IPS-NIHi11 (cell line): ENCODE measurements around the gene ROPN1B.
"Not testable (repeated sequence)": the region's sequence is repeated elsewhere in the genome, so short reads cannot be mapped to it uniquely, and the experiment has no call there.

Experiments used
- DNase-seq: peaks from one replicate; pipeline ENCODE4 v3.0.0; 2012; ENCODE audit warnings: mixed read lengths, low spot score

Gene ROPN1B

DNA sequence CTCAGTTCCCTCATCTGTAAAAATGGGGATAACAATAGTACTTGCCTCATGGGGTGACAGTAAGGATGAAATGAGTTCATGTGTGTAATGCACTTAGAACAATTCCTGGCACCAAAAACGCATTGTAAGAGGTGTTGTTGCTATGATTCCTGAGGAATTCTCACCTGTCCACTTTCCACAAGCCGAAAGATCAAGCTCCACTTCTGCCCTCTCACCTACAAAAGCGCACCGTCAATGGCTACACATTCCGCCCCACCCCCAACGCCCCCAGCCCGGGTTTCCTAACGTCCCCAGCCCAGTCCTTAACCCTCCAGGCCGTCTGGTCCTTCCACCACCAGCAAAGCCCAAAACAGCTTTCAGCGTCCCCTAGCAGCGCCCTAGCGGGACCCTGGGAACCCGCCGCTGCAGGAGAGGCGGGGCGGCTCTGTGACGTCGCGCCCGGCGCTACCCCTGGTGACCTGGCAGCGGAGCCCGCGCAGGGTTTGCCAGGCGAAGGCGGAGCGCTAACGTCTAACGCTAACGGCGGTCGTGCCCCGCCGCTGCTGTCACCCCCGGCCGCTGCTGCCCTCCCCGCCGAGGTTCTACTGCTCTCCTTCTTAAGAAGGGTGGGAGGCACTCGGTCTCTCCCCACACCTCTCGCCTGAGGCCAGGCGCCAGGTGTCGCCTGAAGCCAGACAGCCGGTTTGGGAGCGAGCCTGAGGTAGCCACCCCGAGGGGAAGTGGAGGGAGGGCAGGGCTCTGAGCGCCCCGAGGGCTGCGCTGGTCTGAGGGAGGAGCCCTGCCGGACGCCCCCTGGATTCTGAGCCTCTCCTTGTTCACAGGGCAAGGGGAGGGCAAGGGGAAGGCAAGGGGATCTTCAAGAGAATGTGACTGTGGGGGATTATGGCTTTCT lies at the start of gene ROPN1B:
ROPN1B (plus strand) TSS at position 478 of the 892 bp plus-strand sequence. CDS start 2,877 bp downstream, outside the sequence.
- DNase-seq: not testable (repeated sequence)

DNA sequence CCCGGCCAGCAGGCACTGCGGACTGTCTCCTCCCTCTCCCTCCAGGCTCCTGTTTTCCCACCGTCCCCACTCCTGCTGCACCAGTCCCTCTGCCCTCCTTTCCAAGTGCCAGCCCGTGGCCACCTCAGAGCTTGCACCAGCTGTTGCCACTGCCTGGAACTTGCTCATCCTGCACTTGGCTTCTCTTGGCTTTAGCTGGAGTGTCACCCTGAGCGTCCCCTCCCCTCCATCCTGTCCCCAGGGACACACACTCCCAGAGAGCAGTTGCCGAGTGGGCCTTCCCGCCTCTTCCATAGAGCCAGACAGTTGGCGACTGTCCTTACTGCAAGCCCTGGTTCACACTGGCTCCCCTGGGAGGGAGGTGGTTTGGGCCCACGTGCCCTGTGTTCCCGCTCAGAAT lies 48.8 kb upstream of the ROPN1B start:
- DNase-seq: not testable (repeated sequence)

DNA sequence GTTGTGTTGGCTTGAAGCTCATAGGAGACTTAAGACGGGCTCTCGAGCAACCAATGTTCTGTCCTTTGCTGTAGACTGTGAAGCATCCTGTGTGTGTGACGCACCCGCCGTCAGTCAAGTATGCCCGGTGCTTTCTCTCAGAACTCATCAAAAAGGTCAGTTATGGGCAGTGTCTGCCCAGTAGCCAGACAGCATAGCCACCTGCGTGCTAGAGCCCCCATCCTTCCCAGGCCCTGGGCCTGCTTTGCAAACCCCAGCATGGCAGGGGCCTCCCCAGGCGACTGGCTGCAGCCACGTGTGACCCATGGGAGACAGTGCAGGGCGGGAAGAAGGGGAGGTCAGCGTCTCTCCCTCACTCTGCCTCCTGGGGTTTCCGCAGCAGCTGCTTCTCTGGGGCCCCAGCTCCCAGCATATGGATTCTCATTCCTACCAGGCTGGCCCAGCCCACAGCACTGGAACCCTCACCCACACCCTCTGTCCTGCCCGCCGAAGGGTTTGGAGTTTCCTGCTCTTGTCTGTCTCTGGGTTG lies 48.2 kb upstream of the ROPN1B start:
- not testable (repeated sequence) for DNase-seq

DNA sequence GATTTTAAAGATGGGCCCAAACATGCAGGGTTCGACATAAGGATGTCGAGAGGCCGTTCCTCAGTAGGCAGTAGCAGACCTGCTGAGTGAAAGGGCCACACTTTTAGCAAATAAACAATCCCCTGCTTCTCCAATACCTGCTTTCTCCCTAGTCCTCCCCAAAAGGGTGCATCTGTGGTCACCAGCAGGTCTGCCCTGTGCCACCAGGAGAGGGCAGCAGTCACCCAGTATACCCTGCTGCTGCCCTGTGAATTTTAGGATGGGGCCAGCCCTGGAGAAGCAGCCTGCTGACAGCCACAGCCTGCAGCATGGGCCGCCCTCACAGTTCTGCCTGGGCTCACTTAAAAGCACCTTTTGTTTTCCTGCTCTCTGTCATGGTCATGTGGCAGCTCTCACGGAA lies 47.3 kb upstream of the ROPN1B start:
- DNase-seq: peak; percentile 17

DNA sequence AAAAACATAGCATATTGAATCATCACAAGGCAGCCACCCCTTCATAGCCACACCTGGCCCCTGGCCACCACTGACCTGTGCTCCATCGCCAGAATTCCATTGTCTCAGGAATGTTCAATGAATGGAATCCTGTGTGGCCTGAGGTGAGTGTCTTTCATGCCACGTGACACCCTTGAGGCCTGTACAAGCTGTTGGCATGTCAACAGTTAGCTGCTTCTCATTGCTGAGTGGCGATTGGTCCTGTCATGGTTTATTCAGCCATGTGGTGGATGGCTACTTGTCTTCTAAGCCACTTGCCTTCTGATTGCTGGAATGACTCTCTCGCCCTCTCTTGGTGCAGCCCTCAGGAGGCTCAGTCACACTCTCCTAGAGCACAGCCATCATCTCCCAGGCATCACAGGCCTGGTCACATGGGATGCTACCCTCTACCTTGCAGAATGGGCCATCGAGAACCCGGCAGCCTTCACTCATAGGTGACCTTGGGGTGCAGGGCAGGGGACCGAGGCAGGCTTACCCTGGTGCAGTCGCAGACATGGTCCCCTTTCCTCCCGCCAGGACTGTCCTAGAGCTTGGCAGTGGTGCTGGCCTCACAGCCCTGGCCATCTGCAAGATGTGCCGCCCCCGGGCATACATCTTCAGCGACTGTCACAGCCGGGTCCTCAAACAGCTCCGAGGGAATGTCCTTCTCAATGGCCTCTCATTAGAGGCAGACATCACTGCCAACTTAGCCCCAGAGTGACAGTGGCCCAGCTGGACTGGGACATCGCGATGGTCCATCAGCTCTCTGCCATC lies 45.5 kb upstream of the ROPN1B start:
- DNase-seq: not testable (repeated sequence)

DNA sequence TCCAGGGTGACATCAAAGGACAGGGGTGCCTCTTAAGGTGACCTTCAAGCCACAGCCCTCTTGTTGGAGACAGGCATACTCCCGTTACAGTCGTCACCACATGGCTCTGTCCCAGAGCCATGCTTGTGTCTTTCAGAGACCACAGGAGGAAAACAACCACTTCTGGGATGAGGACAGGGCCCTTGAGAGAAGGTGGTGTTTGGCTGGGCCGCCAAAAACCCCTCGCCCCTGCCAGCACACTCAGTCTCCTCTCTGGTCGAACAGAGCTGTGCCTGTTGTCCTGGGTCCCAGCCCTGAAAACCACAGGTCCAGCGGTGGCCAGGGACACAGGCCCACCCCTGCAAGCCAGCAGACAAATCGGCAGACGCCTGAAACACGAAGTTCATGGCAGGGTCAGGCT lies 44.7 kb upstream of the ROPN1B start:
- DNase-seq: not testable (repeated sequence)

DNA sequence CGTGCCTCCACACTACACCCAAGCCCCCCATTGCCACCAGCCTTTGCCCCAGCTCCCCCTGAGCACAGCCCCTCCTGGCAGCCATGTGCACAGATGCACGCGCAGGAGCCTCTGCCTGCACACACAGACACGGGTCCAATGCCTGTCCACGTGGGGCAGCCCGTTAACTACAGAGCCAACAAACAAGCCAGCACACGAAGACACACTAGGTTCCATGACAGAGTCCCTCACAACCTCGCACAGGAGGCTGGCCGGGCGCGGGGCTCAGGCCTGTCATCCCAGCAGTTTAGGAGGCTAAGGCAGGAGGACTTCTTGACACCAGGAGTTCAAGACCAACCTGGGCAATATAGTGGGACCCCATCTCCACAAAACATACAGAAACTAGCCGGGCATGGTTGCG lies 43.3 kb upstream of the ROPN1B start:
- DNase-seq: not testable (repeated sequence)

DNA sequence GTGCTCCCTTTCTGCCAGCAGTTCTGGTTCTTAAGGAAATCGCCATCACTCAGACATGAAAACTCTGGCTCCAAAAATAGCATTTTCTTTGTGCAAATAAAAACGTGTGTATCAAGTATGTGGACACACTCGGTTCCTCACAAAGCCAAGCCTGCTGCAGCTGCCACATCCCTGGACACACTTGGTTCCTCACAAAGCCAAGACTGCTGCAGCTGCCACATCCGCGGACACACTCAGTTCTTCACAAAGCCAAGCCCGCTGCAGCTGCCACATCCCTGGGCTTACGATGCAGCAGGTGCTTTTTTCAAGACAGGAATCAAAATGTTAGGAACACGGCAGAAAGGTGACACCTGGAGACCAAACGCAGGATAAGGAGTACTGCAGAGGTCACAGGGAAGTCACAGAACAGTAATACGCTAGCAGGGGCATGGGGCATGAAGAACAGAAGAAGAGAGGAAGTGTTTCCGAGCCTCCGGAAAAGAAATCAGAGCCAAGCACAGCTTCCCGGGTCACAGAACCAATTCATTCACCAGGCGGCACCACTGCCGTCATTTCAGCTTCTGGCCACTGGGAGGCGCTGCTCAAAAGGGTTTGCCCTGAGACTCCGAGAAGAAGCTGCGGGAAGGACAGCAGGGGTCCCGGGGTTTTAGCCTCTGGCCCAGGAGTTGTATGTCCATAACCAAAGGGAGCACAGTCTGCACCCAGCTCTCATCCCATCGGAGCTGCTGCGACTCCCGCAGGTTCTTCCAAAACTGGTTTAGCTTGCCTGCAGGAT lies 40.0 kb upstream of the ROPN1B start:
- DNase-seq: not testable (repeated sequence)

DNA sequence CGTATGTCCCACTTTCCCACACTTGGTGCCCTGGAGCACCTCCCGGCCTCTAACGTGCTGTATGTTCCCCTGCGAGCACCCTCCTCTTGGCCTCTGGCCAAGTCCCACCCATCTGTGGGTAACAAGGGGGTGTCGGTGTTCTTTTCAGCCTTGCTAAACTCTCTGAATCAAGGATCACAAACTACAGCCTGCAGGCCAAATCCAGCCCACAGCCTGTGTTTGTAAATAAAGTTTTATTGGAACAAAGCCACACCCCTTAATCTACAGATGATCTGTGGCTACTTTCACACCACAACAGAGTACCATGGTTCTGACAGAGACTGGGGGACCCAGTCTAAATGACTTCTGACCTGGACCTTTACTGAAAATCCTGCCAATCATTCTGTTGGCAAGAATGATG lies 39.2 kb upstream of the ROPN1B start:
- not testable (repeated sequence) for DNase-seq

DNA sequence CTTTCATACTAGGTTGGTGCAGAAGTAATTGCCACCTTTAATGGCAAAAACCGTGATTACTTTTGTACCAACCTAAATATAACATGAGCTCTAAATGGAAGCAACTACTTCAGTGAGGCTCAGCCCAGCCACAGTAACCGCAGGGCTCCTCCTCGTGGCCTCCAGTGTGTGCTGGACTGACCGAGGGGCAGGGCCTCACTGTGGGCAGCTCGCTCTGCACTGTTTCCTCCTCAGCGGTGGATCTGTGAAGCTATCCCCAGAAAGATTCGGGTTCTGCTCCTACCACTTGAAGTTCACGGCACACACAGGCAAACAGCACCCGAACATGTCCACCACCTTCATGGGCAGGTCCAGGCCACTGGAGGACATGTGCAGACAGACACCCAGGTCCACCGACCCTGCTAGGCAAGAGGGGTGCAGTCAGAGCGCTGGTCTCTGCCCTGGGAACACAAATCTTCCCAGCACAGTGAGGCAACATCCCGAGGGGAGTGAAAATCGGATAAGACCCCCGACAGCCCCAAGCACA lies 37.6 kb upstream of the ROPN1B start:
- not testable (repeated sequence) for DNase-seq

DNA sequence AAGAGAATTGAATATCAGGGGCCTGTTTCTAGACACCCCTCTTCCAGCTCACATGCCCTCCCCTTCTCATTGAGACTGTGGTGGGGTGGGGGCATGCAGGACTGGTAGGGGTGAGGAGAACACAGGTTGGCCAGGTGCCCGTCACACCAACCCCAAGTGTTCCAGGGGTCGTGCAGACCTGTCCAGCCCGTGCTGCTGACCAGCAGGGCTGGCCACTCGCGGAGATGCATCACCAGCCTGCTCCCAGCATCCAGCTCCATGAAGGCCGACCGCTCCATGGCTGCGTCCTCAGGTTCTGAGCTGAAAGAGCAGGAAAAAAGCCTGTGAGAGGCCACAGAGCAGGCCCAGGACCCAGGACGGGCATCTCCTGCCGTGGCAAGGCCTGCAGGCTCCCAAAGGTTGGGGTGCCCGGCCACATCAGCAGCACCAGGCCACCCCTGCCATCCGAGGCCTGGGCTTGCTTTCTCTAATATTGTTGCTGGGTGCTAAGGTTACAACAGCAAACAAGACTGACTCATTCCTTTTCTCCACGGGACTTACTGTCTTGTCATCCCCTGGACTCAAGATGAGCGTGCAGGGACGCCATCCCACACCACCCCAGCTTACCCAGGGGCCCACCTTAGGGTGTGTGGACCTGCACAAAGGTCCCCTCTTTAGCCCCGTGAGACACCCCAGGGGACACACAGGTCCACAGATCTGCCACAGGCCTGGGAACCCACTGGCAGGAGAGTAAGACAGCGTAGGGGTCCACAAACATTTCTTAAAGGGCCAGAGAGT lies 35.4 kb upstream of the ROPN1B start:
- not testable (repeated sequence) for DNase-seq

DNA sequence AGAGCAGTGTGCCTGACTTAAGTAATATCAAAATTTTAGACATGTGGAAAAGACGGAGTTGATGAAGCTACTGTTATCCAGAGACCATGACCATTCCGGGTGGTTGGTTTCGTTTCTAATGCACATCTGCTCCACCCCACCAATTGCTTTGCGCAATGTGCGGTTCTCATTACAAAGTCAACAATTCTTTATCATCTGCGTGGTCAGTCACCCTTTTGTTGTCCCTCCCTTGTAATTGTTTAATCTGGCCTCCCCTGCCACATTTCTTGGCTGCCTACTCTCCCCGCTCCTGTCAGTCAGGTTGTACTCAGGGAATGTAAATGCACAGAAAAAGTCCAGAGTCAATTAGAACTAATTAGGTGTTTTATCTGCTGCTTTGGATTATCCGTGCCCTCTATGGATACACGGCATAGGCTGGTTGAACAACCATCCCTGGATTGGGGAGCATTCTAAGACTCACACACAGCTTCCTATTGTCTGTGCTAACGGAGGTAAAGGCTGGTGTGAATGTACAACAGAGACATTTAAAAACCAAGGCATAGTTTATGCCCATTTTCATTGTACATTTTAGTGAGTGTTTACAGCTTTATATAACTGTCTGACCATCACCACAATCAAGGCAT lies 33.6 kb upstream of the ROPN1B start:
- DNase-seq: not testable (repeated sequence)

DNA sequence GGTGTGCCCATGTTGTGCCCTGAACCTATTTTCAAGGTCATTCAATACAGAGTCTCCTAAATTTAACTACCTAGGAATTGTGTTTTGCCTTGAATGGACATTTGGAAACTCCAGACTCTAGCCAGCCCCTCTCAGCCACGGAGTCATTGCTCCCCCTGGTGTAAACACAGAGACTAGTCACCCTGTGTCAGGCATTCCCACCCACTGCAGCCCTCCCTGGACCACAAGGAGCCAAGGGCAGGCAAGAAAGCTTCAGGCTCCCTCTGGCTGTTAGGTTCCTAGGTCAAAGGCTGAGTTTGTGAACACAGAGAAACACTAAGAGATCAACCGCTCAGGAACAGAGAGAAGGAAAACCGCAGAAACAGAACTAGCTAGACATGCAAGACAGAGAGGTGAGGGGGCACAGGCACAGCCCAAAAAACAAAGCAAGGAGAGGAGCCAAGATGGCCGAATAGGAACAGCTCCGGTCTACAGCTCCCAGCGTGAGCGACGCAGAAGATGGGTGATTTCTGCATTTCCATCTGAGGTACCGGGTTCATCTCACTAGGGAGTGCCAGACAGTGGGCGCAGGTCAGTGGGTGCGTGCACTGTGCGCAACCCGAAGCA lies 32.7 kb upstream of the ROPN1B start:
- peak; percentile 17 for DNase-seq

DNA sequence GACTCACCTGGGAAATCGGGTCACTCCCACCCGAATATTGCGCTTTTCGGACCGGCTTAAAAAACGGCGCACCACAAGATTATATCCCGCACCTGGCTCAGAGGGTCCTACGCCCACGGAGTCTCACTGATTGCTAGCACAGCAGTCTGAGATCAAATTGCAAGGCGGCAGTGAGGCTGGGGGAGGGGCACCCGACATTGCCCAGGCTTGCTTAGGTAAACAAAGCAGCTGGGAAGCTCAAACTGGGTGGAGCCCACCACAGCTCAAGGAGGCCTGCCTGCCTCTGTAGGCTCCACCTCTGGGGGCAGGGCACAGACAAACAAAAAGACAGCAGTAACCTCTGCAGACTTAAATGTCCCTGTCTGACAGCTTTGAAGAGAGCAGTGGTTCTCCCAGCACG lies 32.1 kb upstream of the ROPN1B start:
- not testable (repeated sequence) for DNase-seq

DNA sequence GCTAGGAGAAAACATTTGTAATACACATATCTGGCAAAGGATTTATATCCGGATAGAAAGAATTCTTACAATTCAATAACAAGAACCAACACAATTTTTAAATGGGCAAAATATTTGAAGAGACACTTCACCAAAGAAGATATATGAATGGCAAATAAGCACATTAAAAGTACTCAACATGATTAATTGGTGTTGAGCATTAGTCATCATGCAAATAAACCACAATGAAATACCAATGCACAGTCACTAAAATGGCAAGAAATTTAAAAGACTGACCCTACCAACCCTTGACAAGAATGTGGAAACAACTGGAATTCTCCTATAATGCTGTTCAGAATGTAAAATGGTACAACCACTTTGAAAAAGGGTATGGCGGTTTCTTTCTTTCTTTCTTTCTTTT lies 21.2 kb upstream of the ROPN1B start:
- DNase-seq: not testable (repeated sequence)

DNA sequence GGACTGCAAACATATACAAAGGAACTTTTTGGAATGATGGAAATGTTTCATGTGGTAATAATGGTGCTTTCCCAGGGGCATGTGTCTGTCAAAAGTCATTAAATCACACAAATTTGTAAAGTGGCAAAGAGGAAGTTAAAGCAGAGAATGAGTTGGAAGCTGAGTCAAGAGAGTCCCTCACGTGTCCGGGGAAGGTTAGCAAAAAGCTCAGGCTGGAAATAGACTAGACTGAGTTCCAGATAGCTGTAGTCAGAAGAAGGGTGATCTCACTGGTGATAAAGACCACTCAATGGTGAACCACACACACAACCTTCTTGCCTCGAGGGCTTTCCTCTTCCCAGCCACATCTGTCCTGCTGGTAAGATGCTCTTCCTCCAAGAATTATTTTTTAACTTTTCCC lies 20.1 kb upstream of the ROPN1B start:
- not testable (repeated sequence) for DNase-seq

DNA sequence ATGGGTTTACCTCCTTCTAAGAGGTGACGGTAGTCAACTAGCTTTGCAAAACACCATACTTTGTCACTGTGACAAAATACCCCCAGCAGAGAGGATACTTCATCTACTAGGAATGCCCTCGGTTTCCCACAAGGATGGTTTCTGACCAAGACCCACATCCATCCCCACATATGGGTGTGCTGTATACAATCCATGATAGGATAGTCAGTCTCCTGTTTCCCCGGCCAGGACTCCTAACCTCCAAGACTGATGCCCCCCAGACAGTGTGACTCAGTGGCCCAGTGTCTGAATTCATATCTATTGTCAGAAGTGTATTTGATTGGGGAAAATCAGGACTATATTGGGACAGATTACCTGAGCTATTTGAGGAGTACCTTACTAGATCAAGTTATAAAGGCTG lies 17.8 kb upstream of the ROPN1B start:
- DNase-seq: not testable (repeated sequence)

DNA sequence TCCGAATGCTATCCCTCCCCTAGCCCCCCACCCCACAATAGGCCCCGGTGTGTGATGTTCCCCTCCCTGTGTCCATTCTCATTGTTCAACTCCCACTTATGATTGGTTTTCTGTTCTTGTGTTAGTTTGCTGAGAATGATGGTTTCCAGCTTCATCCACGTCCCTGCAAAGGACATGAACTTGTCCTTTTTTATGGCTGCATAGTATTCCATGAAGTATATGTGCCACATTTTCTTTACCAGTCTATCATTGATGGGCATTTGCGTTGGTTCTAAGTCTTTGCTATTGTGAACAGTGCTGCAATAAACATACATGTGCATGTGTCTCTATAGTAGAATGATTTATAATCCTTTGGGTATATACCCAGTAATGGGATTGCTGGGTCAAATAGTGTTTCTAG lies 12.0 kb upstream of the ROPN1B start:
- DNase-seq: not testable (repeated sequence)

DNA sequence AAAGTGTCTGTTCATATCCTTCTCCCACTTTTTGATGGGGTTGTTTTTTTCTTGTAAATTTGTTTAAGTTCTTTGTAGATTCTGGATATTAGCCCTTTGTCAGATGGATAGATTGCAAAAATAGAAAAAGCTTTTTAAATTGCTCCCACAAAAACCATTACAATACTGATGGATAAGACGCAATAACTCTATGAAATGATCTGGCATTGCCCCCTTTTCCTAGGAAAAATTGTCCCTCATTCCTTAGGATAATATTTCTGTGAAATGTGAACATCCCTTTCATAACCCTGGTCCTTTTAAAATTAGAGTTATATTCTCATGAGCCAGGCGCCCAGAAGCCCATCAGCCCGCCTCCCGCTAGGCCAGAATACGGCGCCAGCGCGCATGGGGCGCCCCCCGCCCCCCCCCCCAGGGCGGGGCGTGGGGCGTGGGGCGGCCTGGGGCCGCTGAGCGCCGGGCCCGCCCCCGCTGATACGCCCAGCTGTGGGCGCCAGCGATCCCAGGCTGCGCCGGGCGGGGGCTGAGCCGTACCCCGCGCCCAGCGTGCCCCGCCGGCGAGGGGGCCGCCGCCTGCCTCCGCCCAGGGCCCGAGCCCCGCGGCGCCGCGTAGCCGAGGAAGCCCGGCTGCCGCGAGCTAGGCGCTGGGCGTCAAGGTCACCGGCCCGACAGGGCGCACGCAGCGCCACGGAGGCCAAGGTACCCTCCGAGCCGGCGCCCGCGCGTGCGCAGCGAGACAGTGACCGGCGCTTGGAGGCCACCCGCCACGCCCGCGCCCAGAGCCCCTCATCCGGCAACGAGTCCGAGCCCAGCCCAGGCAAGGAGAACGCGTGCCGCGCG lies 11.1 kb upstream of the ROPN1B start:
- DNase-seq: peak; percentile 61
